AG08395 (cell line): ENCODE measurements around the gene AP3S2.
"Not testable (repeated sequence)": the region's sequence is repeated elsewhere in the genome, so short reads cannot be mapped to it uniquely, and the experiment has no call there.

Experiments used
- DNase-seq: peaks from one replicate; pipeline ENCODE4 v3.0.0; 2012; ENCODE audit warnings: mixed read lengths, low spot score

Gene AP3S2

DNA sequence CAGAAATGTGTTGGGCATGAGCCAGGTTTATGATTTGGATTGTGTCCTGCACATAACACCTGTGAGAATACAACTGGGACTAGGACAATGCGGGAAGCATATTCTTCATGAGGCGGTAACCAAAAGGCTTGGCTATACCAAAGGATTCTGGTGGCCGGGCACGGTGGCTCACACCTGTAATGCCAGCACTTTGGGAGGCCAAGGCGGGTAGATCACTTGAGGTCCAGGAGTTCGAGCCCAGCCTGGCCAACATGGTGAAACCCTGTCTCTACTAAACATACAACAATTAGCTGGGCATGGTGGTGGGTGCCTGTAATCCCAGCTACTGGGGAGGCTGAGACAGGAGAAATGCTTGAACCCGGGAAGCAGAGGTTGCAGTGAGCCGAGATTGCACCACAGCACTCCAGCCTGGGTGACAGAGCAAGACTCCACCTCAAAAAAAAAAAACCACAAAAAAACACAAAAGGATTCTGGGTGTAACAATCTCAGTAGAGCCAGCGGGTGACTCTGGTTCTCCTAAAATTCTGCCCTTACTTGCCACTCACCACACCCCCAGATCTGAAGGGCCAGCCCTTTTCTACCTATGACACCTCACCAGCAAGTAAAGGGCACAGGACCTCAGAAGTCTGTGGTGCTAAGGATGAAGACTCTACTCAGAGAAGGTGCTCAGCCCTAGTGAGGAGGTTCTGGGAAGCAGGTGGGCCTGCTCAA lies 59.2 kb downstream of the AP3S2 start:
- DNase-seq: not testable (repeated sequence)

DNA sequence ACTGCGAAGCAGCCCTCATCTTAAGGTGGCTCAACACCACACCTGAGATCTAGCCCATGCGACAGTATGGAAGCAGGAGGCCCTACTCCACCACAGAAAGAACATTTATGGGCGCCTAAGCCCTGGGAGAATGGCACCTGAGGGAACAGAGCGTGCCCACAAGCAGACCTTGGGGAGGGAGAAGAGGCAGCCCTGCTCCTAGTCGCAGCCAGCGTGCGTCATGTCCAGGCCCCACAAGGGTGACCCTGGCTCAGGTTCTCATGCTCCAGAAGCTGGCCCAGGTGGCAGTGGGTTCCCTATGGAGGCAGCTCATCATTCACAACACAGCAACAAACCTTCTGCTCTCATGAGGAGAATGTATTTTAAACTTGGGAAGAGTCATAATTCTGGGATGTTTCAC lies 59.8 kb downstream of the AP3S2 start:
- DNase-seq: no peak

DNA sequence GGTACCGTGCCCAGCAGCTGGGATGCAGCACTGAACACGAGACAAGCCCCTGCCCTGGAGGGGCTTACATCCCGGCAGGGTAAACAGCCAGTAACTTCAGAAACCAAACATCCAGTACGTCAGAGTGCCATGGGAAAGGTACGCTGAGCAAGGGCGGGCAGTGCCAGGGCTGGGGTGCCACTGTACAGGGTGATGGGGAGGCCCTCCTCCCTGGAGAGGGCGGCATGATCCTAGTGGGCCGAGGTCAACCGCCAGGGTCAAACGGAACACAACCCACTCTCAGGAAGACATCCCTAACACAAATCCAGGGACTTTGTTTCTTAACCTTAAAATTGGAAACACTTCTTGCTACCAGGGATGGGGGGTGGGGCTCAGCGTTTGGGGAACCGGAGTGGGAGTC lies 63.2 kb downstream of the AP3S2 start:
- DNase-seq: no peak

DNA sequence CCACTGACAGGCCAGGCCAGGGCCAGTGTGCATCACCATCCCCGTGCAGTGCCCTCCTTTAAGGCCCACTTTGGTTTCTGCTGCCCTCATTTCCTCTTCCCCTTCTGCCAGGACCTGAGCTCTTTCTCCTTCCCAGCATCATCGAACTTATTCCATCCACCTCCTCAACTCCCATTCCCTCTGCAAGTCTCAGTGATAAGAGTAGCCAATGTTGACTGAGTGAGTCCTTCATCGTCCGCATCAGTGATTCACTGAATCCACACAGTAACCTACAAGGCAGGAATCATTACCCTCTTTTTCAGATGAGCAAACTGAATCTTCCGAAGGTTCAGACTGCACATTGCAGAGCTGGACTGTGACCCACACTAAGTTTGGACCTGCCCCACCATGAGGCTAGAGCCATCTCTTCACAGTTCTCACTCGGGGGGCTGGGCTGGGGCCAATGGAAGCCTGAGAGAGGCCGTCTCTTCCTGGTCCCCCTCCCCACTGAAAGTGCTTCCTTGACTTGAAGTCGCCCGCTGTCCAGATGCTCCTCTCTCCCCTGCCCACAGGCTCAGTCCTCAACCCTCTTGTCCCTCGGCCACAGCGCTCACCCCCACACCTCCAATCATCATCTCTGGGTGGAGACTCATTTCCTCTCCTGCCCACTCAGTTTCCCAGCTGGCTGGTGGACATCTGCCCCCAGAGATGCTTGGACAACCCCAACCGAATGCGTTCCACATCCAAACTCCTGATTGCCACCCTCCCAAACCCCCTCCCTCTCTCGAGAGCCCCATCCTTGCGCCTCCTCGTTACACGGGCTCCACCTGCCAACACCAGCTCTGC lies 64.0 kb downstream of the AP3S2 start:
- no peak for DNase-seq

DNA sequence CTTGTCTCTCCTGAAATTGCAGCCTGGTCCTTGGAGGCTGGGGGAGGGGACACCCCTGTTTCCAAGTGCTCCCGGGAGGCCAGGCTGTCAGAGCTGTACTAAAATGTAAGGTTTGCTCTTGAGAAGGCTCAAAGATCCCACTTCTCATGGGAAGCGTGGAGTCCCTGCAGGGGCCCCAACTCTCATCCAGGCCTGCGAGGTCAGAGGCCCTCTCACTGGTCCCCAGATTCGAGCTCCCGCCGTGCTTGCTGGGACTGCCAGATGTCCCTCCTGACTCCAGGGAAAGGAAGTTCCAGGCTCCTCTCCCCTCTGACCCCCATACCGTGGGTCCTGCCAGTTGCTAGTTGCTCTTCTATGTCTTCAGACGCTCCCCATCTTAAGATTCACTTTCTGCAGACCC lies 64.6 kb downstream of the AP3S2 start:
- DNase-seq: no peak

DNA sequence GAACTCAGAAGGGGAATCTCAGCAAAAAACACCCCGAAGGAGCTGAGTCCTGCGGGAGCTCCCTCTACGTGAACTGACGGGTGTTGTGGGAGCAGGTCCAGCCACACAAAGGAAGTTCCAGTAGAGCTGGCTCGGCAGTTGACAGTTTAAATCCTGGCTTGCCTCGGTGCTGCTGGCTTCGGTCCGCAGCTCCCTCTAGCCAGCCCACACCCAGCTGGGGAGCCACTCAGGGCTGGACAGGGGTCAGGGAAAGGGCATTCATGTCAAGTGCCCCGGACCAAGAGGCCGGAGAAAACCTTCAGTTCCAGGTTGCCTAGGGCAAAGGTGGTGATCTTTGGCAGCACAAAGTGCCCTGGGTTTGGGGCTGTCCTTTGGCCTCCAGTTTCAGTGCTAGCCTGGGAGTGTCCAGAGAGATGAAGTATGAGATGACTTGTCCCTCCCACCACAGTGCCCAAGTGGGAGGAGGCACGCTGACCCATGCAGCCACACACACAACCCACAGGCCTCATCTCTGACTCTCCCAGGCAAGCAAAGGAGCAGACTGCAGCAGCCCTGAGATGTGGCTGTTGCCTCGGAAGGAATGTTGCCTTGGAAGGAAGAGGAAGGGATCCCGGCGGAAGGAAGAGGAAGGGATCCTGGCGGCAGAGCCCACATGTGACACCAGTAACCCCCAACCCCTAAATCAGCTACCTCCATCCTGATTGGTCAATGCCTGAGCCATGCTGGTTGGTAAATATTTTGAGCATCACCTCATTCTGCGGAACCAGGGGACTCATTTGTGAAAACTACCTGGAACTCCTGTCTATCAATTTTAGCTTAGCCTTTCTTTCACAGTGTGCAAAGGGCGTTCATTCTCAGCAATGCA lies 65.3 kb downstream of the AP3S2 start:
- DNase-seq: peak; percentile 91

DNA sequence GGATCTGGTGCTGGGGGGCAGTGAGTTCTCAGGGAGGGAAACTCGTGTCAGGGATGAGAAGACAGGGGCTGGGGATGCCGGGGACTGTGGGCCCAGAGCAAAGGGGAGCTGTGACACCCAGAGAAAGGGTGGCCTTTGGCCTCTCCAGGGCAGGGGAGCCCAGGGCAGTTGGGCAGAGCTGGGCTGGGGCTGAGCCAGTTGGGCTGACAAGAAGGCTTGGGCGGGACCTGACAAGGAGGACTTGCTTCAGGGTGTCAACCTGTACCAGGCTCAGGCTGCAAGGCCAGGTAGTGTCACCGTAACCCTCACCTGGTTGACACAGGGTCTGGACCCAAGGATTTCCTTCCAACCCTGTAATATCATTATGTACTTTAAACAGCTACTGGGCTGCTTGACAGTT lies 66.0 kb downstream of the AP3S2 start:
- no peak for DNase-seq

DNA sequence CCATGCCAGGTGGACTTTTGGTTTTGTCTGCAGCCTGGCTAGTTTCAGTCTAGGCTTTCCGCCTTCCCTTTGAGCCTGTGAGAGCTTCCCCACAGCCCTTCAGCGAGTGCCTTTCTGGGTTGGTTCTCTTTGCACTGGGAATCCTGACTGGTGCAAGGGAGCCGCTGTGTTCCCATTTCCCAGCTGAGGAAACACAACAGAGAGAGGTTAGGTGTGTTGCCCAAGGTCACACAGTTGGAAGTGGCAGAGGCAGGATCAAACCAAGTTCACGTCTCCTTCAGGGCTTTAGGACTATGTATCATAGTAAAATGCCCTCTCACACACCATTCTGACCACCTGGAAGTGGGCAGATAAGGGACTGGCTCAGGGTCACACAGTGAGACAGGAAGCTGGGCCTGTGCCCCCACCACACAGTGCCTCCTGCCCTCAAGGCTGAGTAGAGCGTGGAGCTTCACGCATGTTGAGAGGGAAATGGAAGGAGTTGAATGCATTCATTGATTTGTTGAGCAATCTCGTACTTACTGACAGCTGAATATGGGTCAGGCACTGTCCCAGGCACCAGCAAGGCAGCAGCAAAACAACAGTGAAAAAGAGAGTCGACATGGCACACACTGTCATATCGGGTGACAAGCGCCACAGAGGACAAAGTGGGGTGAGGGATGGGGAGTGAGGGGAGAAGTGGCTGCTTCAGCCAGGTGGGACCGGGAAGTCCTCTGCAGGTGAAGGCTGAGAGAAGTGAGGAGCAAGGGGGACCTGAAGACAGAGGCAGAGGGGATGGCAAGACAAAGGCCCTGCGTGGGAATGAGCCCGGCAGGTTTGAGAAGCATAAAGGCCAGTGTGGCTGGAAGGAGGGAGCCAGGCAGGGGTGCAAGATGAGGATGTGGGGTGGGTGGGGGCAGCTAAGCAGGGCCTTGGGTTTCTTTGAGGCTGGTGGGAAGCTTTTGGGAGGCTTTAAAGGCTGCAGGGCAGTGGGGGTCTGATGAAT lies 66.8 kb downstream of the AP3S2 start:
- DNase-seq: no peak

DNA sequence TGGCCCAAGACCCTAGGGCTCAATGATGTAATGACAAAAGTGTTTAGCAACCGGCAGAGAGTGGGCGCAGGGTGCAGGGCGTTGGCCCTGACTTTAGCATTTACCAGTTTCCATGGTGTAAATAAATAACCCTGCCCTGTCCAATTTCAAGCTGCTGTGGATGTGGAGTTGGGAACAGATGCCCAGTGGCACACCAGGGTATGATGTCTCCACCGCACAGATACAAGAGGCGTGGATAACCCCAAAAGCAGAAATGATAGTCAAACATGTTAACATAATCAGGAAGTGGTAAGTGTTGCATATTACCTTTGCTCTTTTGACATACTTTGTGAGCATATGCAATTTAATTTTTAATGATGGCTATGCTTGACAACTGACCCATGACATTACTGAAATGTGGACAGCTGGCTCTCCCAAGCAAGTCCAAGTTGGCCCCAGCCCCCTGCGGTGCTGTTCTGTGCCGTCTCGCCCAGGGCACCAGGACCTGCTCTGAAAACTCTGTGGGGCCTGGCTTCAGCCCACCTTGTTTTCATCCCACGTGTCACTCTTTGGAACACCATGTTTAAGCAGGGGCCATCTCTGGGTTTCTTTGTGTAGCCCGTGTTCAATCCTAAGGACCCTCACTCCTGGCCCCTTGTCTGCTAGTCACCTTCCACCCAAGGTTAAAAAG lies 68.4 kb downstream of the AP3S2 start:
- DNase-seq: no peak

DNA sequence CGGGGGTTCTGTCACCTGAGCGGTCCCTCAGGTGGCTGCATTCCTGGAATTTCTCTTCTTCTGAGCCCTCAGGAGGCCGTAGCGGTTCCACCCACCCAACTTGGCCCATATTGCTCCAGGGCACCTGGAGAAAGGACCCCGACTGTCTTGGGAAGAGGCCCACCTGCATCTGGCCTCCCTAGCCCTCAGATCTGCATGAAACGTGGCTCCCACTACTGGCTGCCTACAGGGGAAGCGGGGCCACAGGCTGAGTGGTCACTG lies 69.3 kb downstream of the AP3S2 start:
- DNase-seq: no peak

DNA sequence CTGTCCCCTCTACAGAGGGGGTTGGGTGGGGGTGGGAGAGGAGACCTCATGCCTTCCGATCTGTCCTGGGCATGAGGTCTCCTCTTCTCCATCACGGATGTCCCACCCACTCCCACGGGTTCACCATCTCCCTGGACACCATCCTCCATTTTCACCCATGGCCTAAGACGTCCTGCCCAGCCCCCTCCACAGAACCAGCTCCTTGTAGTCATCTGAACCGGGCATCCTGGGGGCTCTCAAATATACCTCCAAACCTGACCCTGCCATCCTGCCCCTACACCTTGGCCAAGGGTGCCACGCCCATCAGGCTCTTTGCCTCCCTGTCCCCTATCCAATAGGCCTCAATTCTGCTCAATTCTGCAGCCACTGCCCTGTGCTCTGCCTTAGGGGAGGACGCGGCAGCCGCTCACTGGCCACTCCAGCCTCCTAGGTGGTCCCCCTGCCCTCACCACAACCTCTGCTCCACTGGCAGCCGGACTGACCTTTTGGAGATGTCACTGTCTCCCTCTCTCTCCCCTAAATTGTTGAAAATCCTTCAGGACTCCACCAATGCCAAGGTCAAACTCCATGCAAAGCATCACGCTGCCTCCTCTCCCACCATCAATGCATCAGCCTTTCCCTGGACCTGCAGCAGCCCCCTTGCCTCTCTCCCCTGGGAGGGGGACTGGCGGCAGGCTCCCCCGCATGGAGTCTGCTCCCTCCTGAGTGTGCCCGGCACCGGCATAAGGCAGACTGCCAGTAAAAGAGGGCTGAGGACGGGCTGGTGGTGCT lies 69.8 kb downstream of the AP3S2 start:
- DNase-seq: no peak

DNA sequence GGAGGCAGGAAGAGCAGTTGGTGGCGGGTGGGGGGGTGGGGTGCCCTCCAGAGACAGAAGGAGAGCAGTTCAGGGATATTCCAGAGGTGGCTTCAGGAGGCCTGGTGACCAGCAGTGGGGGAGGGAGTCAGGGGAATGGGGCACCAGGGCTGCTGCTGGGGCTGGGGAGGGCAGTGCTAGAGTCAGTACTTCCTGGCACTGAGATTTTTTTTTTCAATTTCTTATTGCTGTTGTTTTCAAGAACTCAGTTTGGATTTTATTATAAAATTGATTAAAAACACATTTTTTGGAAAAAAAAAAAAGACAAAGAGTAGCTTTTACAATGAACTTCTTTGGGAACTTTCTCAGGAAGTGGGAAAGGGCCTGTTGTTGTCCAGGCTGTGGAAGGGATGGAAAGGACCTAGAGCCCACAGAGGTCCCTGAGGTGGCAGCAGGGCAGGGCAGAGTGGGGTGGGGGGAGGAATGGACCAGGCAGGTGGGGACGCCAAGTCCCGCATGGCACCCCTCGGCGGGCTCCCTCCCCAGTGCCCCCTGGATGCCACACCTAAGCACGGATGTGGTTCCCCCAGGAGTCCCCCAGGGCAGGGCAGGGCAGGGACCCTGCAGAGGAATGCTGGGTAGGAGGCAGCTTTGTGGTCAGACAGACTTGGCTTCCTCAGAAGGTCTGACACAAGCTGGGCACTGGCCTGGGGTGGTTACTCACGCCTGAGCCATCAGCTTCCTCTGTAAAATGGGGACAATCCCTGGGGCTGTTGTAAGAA lies 70.7 kb downstream of the AP3S2 start:
- peak; percentile 48 for DNase-seq

DNA sequence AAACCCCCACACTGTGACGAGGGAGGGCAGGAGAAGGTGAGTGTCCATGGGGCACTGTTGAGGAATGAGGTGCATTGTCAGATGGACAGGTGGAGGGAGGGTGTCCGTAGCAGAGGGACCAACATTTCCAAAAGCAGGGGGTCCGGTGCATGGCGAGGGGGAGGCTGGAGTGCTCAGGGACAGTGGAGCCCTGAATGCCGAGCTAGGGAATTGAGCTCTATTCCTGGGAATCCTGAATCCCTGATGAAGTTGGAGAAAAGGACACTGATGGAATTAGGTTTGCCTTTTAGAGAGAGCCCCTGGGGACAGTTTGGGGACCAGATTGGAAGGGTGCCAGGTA lies 71.2 kb downstream of the AP3S2 start:
- no peak for DNase-seq

DNA sequence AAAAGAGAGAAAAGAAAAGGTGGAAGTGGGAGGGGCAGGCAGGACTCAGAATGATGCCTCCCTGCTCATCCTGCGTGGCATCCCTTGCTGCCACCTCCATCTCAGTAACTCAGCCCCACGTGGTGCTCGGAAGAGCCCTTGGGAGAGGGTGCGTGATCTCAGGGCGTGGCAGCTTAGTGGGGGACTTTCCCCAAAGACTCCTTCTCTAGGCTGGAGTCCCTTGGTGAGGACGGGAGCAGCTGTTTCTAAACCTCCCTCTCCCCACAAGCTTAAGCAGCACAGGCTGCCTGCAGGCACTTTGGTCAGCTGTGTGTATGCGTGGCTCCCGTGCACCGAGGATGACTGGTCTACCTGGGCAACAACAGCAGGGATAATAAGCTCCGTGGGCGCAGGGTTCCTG lies 71.8 kb downstream of the AP3S2 start:
- DNase-seq: peak; percentile 38

DNA sequence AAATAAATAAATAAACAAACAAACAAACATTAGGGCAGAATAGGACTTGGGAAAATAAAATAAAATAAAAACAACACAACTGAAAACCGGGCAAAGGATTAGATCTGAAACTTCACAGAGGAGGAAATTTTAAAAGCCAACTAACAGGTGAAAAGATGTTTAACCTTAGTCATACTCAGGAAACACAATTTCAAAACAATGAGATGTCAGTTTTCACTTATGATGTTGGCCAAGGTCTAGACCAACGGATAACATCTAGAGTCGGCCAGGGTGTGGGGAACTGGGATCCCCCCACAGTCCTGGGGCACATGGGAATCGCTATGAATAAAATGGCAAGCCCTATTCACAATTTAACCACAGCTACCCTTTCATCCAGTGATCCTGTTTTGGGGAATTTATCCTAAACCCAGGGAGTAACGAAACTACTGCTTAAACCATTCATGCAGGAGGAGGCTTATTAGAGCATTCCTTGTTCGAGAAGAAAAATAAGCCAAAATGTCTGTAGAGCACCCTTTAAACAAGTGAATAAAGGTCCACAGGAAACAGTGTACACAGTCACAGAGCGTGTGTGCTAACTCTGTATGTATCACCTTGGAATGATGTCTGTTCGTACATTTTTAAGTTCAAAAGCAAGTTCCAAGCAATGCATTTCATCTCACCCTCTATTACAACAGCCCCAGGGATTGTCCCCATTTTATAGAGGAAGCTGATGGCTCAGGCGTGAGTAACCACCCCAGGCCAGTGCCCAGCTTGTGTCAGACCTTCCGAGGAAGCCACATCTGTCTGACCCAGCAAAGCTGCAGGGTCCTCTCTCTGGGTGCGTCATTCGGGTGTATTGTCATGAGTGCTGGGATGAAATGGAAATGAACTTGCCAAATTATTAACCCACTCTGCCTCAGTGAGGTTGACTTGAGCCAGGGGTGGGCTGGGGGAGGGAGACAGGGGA lies 72.9 kb downstream of the AP3S2 start:
- peak; percentile 67 for DNase-seq

DNA sequence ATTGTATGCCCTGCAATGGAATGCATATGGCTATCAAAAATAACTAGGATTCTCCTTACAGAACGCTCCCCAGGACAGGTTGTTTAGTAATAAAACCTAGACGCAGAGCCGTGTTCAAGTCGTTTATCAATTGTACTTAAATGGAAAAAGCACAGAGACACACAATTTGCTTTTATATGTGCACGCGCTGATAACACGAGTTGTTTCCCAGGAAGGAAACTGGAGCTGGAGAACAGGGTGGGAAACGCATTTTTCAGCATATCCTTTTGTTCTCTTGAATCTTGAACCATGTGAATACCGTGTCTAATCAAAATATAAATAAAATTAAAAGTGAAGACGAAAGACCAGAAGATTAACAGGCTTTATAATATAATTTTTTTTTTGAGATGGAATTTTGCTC lies 75.5 kb downstream of the AP3S2 start:
- DNase-seq: no peak

DNA sequence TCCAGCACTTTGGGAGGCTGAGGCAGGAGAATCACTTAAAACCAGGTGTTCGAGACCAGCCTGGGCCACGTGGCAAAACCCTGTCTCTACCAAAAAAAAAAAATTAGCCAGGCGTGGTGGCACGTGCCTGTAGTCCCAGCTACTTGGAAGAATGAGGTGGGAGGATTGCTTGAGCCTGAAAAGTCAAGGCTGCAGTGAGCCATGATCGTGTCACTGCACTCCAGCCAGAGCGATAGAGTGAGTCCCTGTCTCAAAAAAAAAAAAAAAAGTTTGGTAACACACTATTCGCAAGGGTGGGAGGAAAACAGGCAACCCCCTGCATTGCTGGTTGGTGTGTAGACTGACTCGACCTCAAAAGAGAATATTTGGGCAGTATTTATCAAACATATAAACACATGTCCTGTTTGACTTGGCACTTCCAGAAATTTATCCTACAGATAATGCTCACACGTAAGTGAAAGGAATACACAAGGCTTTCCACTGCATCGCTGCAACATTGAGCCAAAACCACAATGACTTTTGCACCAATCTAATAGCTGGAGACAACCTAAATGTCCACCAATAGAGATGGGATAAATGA lies 76.0 kb downstream of the AP3S2 start:
- no peak for DNase-seq

DNA sequence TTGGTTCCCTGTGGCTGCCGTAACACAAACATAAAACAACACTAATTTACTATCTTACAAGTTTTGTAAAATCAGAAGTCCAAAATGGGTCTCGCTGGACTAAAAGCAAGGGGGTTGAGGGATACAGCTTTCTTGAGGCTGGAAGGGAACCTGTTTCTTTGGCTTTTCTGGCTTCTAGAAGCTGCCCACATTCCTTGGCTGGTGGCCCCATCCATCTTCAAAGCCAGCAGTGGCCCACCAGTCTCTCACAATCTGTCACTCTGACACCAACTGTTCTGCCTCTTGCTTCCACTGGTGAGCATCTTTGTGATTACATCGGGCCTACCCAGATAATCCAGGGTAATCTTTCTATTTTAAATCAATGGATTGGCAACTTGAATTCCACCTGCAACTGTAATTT lies 78.0 kb downstream of the AP3S2 start:
- no peak for DNase-seq
